Stimulated activated CD8-positive, alpha-beta memory T cell treated with anti-CD3 and anti-CD28 coated beads, Interleukin-2, amount 100 ng/mL, for 48 hours (primary cell): Measurements from ENCODE around the gene KLF3.

Experiments
- DNase-seq, 2 donors: peaks; one replicate each; pipeline ENCODE4 v3.0.0-alpha.2; 2020; ENCODE audit warnings: low read depth in 2 of 2

The KLF3 gene

DNA sequence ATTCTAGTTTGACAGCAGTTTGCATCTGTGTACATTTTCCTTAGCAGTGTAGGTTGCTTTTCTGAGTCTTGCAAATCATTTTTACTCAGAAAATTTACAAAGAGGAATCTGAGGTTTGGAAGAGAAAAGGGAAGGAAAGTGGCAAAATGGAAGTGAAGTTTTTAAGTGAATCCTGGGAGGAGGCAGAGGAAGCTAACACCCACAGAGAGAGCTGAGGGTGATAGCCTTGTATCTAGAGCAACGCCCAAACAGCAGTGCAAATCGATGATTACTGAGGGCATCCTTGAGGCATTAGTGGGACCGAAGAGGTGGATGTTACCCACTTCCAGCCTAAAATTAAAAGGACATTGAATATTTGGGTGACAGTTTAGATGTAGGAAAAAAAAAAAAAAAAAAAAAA lies 31.8 kb downstream of the KLF3 start:
- no peak for DNase-seq

GRCh38 chr4:38696697-38697096 lies 32.7 kb downstream of the KLF3 start:
- DNase-seq = no peak

DNA sequence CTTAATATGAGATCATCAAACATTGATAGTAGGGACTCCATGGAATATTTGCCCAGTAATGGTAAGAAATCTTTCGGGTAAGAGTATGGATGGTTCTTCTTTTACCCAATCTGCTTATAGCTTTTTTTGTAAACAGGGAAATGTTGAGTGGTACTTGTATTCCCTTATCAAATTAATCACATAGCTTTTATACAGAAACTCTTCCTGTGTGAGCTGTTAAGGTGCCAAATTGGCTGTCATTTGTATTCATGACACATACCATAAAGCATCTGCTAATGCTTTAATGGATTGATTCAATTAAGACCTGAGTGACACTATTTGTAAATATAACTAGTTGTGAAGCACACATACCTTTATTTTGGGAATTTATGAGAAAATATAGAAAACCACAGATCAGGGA lies 34.2 kb downstream of the KLF3 start:
- no peak for DNase-seq

GRCh38 chr4:38699112-38699511 lies 35.1 kb downstream of the KLF3 start:
- no peak for DNase-seq

GRCh38 chr4:38703635-38704034 lies 39.6 kb downstream of the KLF3 start:
- no peak for DNase-seq

GRCh38 chr4:38704622-38705154 lies 40.7 kb downstream of the KLF3 start:
- no peak for DNase-seq

- DNase-seq = no peak
These were observed 42.3 kb downstream of the KLF3 start for GRCh38 chr4:38706301-38706700.

GRCh38 chr4:38710053-38710452 lies 46.1 kb downstream of the KLF3 start:
- no peak for DNase-seq

- DNase-seq = no peak
These were observed 47.1 kb downstream of the KLF3 start for GRCh38 chr4:38711066-38711465.

- no peak for DNase-seq
These were observed 51.1 kb downstream of the KLF3 start for GRCh38 chr4:38715050-38715449.

- DNase-seq = no peak
These were observed 52.3 kb downstream of the KLF3 start for GRCh38 chr4:38716256-38716655.

- DNase-seq = no peak
These were observed 53.6 kb downstream of the KLF3 start for GRCh38 chr4:38717604-38718003.

- no peak for DNase-seq
These were observed 59.1 kb downstream of the KLF3 start for GRCh38 chr4:38723114-38723513.

DNA sequence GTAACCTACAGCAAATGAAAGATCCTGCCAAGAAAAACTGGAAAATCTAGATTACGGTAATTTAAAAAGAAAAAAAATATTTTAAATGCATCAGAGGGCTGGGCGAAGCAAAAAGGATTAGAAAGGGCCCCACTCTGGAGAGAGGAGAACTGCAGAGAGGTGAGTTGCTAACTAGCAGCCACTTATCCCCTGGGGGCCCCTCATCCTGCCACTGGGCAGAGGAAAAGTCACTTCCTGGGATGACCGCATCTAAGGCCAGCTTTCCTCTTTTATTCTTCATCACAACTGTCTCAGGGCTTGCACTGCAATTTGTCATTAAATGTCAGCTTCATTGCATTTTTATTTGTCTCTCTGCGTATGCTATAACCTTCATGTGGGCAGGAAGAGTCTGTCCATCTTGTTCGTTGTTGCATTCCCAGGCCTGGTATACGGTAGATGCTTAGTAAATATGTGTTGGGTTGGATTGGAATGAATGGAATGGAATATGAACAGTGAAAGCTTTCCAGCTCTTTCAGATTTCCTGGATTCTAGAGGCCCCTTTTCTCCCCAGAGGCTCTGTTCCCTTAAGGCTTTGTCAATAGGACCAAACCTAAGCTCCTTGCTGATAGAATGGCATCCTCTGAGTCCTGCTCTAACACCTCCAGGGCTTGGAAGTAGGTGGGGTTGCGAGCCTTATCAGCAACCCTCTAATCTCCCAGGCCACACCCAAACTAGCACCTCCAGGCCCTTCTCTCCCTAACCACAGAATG lies 59.9 kb downstream of the KLF3 start:
- DNase-seq = no peak

- no peak for DNase-seq
These were observed 60.4 kb downstream of the KLF3 start for GRCh38 chr4:38724475-38724808.

- DNase-seq = no peak
These were observed 64.7 kb downstream of the KLF3 start for GRCh38 chr4:38728631-38729141.

- no peak for DNase-seq
These were observed 66.5 kb downstream of the KLF3 start for GRCh38 chr4:38730493-38730829.

DNA sequence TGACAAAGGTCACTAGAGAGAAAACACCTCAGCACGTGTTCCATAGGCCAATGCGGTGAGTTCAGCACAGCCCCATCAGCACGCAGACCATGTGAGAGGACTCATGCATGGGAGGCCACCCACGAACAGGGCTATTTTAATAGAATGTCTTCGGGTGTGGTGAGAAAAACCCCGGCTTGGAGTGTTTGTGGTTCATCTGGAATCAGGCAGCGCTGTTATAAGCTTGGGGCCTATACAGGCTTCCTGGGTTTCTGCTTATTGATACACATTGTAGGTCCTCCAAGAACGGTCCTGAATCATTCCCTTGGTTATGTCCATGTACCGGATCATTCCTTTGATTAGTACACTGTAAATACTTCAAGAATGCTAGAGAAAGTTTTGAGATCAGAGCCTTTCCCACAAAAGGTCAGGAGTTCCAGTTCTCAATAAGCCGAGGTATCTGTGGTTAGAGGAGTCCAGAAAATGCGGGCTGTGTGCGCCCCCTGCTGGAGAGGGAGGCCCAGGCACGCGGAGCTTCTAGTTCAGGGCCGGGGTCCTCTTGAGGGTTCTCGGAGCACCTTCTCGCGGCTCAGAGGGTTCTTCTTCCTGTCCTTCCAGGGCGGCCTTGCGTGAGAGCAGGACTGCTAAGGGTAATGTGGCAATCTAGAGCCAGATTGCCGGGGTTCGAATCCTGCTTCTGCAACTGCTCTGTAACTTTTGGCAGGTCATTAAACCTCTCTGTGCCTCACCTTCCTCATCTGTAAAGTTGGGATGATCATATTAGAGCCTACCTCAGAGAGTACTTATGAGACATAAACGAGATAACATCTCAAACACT lies 67.0 kb downstream of the KLF3 start:
- peak; percentile 67 to 79 for DNase-seq

DNA sequence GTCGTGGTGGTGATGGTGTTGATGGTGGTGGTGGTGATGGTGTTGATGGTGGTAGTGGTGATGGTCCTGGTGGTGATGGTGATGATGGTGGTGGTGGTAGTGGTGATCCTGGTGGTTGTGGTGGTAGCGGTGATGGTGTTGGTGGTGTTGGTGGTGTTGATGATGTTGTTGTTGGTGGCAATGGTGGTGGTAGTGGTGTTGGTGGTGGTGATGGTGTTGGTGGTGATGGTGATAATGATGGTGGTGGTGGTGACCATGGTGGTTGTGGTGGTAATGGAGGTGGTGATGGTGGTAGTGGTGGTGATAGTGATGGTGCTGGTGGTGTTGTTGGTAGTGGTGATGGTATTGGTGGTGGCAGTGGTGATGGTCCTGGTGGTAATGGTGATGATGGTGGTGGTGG lies 69.7 kb downstream of the KLF3 start:
- no peak for DNase-seq

DNA sequence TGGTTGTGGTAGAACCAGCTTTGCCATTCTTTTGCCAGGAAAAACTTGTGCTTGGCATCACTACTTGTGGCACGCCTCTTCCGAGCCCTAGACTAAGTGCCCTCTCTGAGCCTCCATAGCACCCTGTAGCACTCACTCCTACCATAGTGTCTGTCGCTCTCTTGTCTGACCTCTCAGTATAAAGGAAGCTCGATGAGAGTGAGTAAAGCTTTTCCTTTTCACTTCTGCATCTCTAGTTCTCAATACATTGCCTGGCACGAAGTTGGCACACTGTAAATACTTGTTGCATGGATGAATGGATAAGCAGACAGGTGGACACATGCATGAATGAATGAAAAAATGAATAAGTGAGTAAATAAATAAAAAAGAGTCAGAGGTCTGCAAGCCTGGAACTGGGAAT lies 70.4 kb downstream of the KLF3 start:
- DNase-seq = no peak

DNA sequence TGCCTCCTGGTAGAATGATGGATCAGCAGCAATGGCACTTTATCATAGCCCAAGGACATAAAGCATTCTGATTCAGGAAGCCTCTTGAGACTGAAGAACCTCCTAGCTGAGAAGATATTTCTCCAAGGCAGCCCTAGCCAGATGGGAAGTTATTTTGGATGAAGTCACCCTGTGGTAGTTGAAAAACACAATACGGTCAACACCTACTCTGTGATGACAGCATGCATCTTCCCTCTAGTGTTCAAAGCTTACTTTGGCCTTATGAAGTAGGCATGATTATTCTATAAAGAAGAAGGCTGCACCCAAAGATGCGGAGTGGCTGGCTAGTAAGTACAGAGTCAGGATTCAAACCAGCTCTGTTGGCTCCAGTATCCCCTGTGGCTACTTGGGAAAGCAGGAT lies 70.9 kb downstream of the KLF3 start:
- DNase-seq = no peak

- no peak for DNase-seq
These were observed 71.9 kb downstream of the KLF3 start for GRCh38 chr4:38735870-38736269.
